Measurements from ENCODE around the gene DPP6.

GRCh38 chr7:154685564-154685901, 633.3 kb downstream of the DPP6 start:
- TF ChIP-seq CTCF (conservative IDR thresholded peaks at IDR 0.05; ENCODE audit: low read depth, low read length) (no peak), EZH2 (IDR thresholded peaks at IDR 0.05; ENCODE audit: borderline replicate concordance, low read depth, low read length, poor library complexity, severe bottlenecking) (no peak)

Measured in A673 (cell line).